AG04449 (cell line): ENCODE data around the gene TRAPPC13.

Experiments
- CTCF ChIA-PET: fragments of 350-600 bp; formaldehyde crosslinking; extraction: SDS; loops from one replicate; lab custom pipeline; 2021; ENCODE audit warnings: antibody characterized with exemption; lab: Yijun Ruan, JAX
- POLR2A ChIA-PET: fragments of 400-600, 350-600 bp; formaldehyde crosslinking; extraction: SDS; loops from one replicate; lab custom pipeline; 2020; ENCODE audit warnings: antibody characterized with exemption, inconsistent platforms; lab: Yijun Ruan, JAX
- DNase-seq: peaks from one replicate; pipeline ENCODE4 v3.0.0-alpha.2; 2010; ENCODE audit warnings: low read depth, low spot score
- H3K4me3 ChIP-seq: 2 replicates; pipeline ENCODE4 v1.5.1; 2011; ENCODE audit warnings: low read depth, mild to moderate bottlenecking, control low read depth, low read length
- CTCF ChIP-seq: IDR thresholded peaks from one replicate; pipeline ENCODE4 v1.5.1; 2011; ENCODE audit warnings: mild to moderate bottlenecking, moderate library complexity, low read length, control low read depth, inconsistent platforms; ENCODE audit not compliant: insufficient read depth; ENCODE audit errors: missing control alignments

TRAPPC13 gene

GRCh38 chr5:65708145-65708544, 83.3 kb downstream of the TRAPPC13 start:
- POLR2A ChIA-PET: no interaction called here
- CTCF ChIA-PET: no interaction called here
- TF ChIP-seq CTCF: no peak
- no peak for DNase-seq
- no peak overlapping the region for H3K4me3 ChIP-seq
